Cerebellar nuclear complex (tissue), 1 donor: ENCODE results near the gene SLF2.
"Not testable (repeated sequence)": the region's sequence is repeated elsewhere in the genome, so short reads cannot be mapped to it uniquely, and the experiment has no call there.

Experiments used
- DNase-seq, 2 experiments: peaks; one replicate each; lab custom pipeline; 2025; lab: John Stamatoyannopoulos, UW

The SLF2 gene

GRCh38 chr10:100879741-100880360 lies 32.9 kb upstream of the SLF2 start:
- DNase-seq = no peak

- no peak for DNase-seq
Observed at GRCh38 chr10:100881556-100882213, 31.1 kb upstream of the SLF2 start.

- DNase-seq = no peak
Observed at GRCh38 chr10:100882252-100882651, 30.5 kb upstream of the SLF2 start.

DNA sequence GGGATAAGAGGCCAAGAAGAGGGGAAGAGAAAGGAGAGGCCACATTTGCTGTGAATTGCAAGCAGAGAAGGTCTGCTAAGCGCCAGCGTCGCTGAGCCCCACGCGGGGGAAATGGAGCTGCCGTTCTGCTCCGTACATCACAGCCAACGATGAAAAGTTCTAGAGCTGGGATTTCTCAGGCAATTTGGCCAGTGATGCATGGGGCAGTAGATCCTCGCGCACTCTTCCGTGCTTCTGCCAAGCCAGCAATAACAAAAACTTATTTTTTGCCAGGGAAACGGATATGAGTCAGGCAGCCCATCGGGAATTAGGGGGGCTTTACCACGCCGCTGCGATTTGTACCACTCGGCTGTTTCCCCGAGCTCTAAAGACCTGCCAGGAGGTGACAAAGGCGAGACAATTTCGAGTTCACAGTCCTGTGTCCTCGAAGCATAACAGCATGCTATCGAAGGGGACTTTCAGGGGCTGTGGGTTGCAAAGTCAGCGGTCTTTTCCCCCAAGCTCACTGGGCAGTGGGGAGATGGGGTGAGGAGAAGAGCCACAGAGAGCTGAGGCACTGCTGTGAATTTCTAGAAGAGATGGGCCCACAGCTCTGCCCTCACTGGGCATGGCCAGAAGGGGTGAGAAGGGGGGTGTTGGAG lies 30.0 kb upstream of the SLF2 start:
- no peak for DNase-seq

- no peak for DNase-seq
Observed at GRCh38 chr10:100883312-100883821, 29.4 kb upstream of the SLF2 start.

DNA sequence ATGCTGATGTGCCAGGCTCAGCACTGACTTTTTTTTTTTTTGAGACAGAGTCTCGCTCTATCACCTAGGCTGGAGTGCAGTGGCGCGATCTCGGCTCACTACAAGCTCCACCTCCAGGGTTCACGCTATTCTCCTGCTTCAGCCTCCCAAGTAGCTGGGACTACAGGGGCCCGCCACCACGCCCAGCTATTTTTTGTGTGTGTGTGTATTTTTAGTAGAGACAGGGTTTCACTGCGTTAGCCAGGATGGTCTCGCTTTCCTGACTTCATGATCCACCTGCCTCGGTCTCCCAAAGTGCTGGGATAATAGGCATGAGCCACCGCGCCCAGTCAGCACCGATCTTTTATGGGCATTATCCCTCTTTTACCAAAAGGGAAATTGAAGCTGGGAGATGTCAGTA lies 27.2 kb upstream of the SLF2 start:
- not testable (repeated sequence) for DNase-seq

DNA sequence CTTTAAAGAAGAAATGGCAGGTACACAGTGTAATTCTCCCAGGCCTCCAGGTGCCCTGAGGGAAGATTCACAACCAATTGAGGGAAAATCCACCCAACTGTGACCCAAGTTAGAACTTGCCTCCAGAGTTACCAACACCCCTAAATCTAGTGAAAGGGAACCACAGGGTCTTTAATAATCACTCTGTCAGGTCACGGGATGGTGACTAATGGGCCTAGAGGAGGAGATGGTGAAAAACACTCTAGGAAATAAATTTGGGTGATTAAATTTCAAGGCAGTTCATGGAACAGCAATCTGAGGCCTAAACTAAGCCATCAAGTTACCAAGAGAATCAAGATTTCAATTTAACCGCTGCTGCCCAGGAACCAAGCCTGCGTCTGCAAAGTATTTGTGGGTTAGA lies 26.7 kb upstream of the SLF2 start:
- no peak for DNase-seq

GRCh38 chr10:100886521-100886920 lies 26.2 kb upstream of the SLF2 start:
- no peak for DNase-seq

DNA sequence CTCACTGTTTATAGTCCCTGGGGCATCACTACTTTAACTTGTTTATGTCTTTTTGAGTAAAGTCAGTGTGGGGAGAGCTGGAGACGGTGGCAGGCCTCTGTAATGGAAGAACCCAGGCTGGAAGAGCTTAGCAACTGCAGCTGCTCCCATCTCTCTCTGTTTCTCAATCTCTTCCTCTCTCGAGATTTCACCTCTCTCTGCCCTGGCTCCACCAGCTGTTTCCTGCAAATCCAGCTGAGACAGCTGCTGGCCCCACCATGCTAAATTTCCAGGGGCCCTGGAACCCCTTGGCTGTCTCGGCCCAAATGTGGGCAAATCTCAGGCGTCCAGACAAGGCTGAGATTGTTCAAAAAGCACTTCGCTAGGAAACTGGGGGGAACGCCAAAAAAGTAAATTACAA lies 25.8 kb upstream of the SLF2 start:
- DNase-seq = no peak

DNA sequence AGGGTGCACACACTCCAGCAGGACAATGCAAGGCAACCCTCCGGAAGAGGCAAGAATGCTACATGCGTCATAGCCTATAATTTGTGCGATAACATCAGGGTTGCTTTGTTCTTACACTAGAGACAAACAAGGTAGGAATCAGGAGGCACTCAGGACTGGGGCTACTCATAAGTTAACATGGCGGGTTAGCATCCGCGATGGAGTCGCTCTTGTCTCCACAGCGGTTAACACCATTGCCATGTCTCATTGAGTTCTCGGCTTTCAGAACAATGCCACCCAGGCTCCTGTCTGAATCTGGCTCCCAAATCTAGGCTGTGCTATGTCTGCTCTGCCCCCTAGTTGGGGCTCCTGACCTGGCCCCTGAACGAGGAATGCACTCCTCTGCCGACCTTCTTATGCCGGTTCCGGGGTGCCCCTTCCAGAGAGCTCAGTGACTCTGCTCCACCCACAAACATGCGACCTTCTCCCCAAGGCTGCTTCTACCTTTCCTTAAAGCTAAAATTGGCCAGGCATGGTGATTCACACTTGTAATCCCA lies 24.9 kb upstream of the SLF2 start:
- no peak for DNase-seq

- no peak for DNase-seq
Observed at GRCh38 chr10:100888957-100889356, 23.8 kb upstream of the SLF2 start.

DNA sequence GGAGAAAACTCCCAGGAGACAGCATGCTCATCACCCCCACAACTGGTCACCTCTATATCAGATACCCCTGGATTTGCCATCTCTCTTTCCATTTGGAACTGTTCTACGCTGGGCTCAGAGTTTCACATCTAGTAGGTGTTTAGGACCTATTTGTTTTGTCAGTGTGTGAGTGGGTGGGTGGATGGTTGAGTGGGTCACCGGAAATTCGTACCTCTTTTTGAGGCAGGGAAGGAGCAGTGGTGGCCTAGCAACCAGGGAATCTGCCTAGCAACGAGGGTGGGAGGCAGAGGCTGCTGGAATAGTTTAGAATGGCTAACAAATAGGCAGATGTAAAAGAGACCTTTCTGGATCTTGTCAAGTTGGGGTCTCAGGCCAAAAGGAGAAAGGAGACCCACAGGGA lies 23.2 kb upstream of the SLF2 start:
- DNase-seq = no peak

- DNase-seq = no peak
Observed at GRCh38 chr10:100890141-100890672, 22.6 kb upstream of the SLF2 start.

DNA sequence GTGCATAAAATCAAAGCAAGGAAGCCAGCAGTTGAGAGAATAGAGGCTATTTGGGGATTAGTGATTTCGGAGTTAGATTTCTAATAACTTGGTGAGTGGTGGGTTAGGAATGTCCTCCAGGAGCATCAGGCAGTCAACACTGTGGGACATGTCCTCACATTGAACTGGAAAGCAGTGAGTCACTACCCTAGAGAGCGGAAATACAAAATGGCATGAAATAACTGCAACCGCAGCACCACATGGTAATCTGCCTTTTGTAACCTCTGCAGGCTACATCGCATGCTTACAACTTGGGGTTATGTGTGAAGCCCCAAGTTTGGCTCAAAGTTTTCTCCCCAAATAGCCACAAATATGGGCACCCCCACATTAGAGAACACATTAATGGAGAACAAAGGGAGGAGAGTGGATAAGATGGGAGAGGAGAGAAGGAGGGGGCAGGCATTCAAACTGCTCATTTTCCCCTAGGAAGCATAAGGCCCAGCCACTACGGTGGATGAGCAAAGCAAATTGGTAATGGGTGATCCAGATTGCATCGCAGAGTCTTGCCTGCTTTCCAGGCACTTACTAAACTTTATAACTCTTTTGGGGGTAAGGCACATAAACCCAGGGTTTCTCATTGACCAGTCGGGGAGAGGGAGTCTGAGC lies 22.0 kb upstream of the SLF2 start:
- no peak for DNase-seq

GRCh38 chr10:100894033-100894432 lies 18.7 kb upstream of the SLF2 start:
- DNase-seq = no peak

DNA sequence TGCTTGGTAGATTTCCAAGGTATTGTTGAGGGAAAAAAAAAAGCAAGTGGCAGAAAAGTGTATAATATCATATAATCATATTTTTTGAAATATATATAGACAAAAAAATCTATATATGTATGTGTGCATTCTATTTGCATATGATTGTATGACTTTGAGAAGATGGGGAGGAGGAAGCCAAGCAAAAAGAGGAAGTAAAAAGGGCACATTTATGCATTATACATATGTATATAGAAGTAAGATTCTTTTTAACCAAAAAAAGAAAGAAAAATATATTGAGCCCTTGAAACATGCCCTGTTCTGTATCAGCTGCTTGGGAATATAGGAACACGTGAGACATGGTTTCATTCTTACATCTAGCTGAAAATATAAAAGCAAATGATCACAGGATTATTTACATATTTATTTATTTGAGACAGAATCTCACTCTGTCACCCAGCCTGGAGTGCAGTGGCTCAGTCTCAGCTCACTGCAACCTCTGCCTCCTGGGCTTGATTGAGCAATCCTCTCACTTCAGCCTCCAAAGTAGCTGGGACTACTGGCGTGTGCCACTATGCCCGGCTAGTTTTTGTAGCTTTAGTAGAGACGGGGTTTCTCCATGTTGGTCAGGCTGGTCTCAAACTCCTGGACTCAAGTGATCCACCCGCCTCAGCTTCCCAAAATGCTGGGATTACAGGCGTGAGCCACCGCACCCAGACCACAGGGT lies 18.0 kb upstream of the SLF2 start:
- no peak for DNase-seq

- no peak for DNase-seq
Observed at GRCh38 chr10:100895346-100895745, 17.4 kb upstream of the SLF2 start.

DNA sequence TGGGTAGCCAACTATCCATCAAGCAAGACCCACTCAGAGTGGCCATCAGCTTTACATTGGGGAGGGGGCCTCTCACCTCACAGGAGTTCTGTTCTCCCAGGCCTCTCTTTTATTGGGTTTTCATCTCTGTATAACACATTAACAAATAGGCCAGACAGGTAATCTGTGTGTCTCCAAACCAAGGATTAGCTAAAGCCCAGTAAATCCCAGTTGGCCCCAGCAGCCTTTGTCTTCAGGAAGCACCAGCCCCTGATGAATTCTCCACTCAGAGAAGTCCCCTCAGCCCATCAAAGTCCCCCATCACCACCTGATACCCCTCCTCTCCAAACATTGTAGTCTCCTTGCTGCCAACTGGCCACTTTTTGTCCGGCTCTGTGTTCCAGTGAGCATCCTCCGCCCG lies 16.9 kb upstream of the SLF2 start:
- no peak for DNase-seq

DNA sequence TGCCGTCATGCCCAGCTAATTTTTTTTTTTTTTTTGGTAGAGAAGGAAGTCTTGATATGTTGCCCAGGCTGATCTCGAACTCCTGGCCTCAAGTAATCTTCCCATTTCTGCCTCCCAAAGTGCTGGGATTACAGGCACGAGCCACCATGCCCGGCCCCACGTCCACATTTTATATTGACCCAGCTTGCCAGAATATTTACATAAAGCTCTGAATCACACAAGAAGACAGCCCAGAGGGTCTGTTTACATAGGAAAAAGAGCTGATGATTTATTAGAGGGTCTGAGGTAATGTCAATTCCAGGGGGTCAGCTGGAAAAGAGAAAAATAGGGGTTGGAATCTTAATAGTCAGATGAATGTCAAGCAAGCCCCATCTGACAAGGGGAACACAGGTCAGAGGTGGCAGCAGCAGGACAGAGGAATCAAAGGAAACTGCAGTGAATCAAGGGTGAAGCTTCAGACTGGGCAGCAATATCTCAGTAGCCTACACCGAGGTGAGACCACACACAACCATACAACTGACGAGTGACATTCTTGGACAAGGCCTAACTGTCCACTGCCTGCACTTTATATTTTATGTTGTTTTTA lies 15.8 kb upstream of the SLF2 start:
- no peak for DNase-seq

DNA sequence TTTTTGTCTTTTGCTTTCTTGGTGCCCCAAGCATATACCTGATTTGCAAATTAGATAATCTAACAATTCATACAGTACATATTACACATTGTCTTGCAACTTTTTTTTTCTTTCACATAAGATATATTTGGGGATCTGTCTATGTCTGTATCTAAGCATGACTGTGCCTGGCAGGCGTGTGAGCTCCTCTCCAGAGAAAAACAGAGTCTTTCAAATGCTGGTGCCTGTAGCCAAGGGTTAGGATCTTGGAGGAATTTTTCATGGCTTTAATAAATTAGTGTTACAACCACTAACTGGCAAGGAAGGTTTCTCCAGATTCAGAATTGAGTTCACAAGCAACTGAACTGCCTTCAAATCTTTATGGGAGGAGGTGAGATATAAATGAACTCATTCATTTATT lies 14.8 kb upstream of the SLF2 start:
- DNase-seq = no peak

DNA sequence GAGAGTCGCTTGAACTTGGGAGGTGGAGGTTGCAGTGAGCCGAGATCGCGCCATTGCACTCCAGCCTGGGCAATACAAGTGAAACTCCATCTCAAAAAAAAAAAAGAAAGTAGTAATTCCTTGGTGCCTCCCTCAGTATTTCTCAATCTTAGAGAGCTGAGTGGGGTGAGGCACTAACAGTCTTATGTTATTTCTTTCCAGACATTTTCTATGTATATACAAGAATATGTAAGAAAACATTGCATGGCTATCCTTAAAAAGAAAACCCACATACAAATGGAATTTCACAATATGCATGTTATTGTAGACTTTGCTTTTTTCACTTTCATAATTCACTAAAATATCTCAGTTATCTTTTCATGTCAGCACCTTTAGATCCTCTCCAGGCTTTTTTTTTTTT lies 13.6 kb upstream of the SLF2 start:
- no peak for DNase-seq
